GM12878 (cell line): ENCODE results near the gene ATN1. TPM values are rescaled to one million over a fixed set of nuclear protein-coding genes. Genes with fewer than 3 reads are reported as not detected.

ENCODE experiments used
- ATAC-seq: fragments of 200-7000 bp; cut with Tn5 transposase; 3 replicates; pipeline ENCODE4 v1.9.1; 2020; ENCODE audit warnings: mild to moderate bottlenecking, moderate library complexity
- BruUV-seq: library from RNA; stranded (reverse); fragments of 400-500 nt; replicated peaks from 2 replicates; lab custom pipeline; 2021; lab: Mats Ljungman, UMichigan
- CTCF ChIA-PET: fragments of 300-600 bp; sonication (Branson Sonifier 250); formaldehyde crosslinking; extraction: SDS; loops from one replicate; lab custom pipeline; 2021; ENCODE audit warnings: inconsistent platforms; lab: Yijun Ruan, JAX
- POLR2A ChIA-PET: fragments of 350-600 bp; formaldehyde crosslinking; extraction: SDS; loops from one replicate; lab custom pipeline; 2021; ENCODE audit warnings: inconsistent platforms; lab: Charles Lee
- RAD21 ChIA-PET: fragments of 300-600 bp; sonication (Branson Sonifier 250); formaldehyde crosslinking; loops from one replicate; lab custom pipeline; 2023; ENCODE audit warnings: antibody characterized with exemption; ENCODE audit not compliant: unreplicated experiment; lab: Charles Lee
- SMC1A ChIA-PET: fragments of 300-600 bp; sonication (Branson Sonifier 250); formaldehyde crosslinking; loops from one replicate; lab custom pipeline; 2023; ENCODE audit not compliant: unreplicated experiment, uncharacterized antibody; lab: Charles Lee
- DNase-seq: peaks from one replicate; pipeline ENCODE4 v3.0.0-alpha.2; 2011; ENCODE audit warnings: low read depth, low spot score
- FAIRE-seq: peaks from 3 replicates; lab custom pipeline; 2011; peaks lifted over from hg19 to GRCh38; lab: Jason Lieb, UNC
- H2AFZ ChIP-seq: 2 replicates; pipeline ENCODE4 v1.6.0; 2011; ENCODE audit warnings: low read depth, low read length, control low read depth; ENCODE audit not compliant: control insufficient read depth
- H3K27ac ChIP-seq: 2 replicates; pipeline ENCODE4 v1.5.1; 2011; ENCODE audit warnings: control low read depth; ENCODE audit not compliant: control insufficient read depth, insufficient read depth
- H3K27me3 ChIP-seq, 2 experiments: replicated peaks in 1 of 2; 2 replicates each; pipeline versions ENCODE4 v1.6.0 to v1.6.1; 2011; ENCODE audit warnings: low read length in 1 of 2; ENCODE audit not compliant: control insufficient read depth in 2 of 2, insufficient read depth in 2 of 2
- H3K36me3 ChIP-seq, 2 experiments: 2 replicates each; pipeline ENCODE4 v1.5.1; 2011; ENCODE audit warnings: low read length in 1 of 2; ENCODE audit not compliant: control insufficient read depth in 2 of 2, insufficient read depth in 2 of 2
- H3K4me1 ChIP-seq: 2 replicates; pipeline ENCODE4 v1.6.1; 2011; ENCODE audit warnings: mild to moderate bottlenecking, low read length, moderate library complexity, mixed read lengths; ENCODE audit not compliant: control insufficient read depth, insufficient read depth
- H3K4me2 ChIP-seq: 2 replicates; pipeline ENCODE4 v1.6.0; 2011; ENCODE audit warnings: control low read depth; ENCODE audit not compliant: control insufficient read depth, insufficient read depth
- H3K4me3 ChIP-seq: fragments of 200-600 bp; sonication (generic); 2 replicates; pipeline ENCODE4 v1.5.1; 2016
- H3K79me2 ChIP-seq: 2 replicates; pipeline ENCODE4 v1.6.0; 2011; ENCODE audit warnings: low read length; ENCODE audit not compliant: control insufficient read depth, insufficient read depth
- H3K9ac ChIP-seq: 2 replicates; pipeline ENCODE4 v1.8.0; 2011; ENCODE audit warnings: low read length, control low read depth, mixed read lengths; ENCODE audit not compliant: control insufficient read depth, insufficient read depth
- H3K9me3 ChIP-seq: replicated peaks from 3 replicates; pipeline ENCODE4 v1.5.1; 2011; ENCODE audit warnings: mild to moderate bottlenecking, low read length; ENCODE audit not compliant: control insufficient read depth, insufficient read depth
- H4K20me1 ChIP-seq: 2 replicates; pipeline ENCODE4 v1.6.0; 2011; ENCODE audit not compliant: control insufficient read depth, insufficient read depth
- CHD2 ChIP-seq: IDR thresholded peaks from 2 replicates; pipeline ENCODE4 v1.6.1; 2011; ENCODE audit warnings: low read depth, low read length, improper control_type of control experiment, borderline replicate concordance
- MXI1 ChIP-seq: fragments of 150-350 bp; IDR thresholded peaks from 2 replicates; pipeline ENCODE4 v1.6.1; 2011; ENCODE audit warnings: low read depth, mild to moderate bottlenecking, inconsistent platforms, low read length, improper control_type of control experiment
- USF1 ChIP-seq: IDR thresholded peaks from 2 replicates; pipeline ENCODE4 v1.6.1; 2011; ENCODE audit warnings: borderline replicate concordance, low read depth, mild to moderate bottlenecking, moderate library complexity, mixed read lengths, low read length; ENCODE audit not compliant: insufficient read depth; ENCODE audit errors: extremely low read length
- USF2 ChIP-seq: IDR thresholded peaks from 2 replicates; pipeline ENCODE4 v1.6.1; 2011; ENCODE audit warnings: low read depth, low read length, improper control_type of control experiment, borderline replicate concordance
- WGBS: methylation state at CpG from one replicate; pipeline ENCODE4 v1.1.6; 2016; ENCODE audit warnings: low lambda C conversion rate; ENCODE audit not compliant: insufficient replicate concordance, insufficient coverage; ENCODE audit errors: missing lambda C conversion rate; 5-methylcytosine and 5-hydroxymethylcytosine counted together
- in situ Hi-C: fragments of 300-500 bp; cut with MboI; formaldehyde crosslinking; loops from 9 replicates; pipeline ENCODE4 v1.14.3; 2018; ENCODE audit warnings: mixed read lengths
- intact Hi-C: fragments of 100-400 bp; cut with micrococcal nuclease; formaldehyde crosslinking; loops from one replicate; pipeline ENCODE4 v1.14.2; 2022; ENCODE audit not compliant: unreplicated experiment
- polyA plus RNA-seq, 11 experiments: library from polyadenylated mRNA; depleted of rRNA in 4 of 11; unstranded in 6 of 11; stranded (reverse) in 5 of 11; fragments of >200 nt; fragmentation: Nextera tagmentation in 4 of 11; fragmentation: Illumina TruSeq in 1 of 11; extraction: Ambion mirVana in 4 of 11; extraction: Trizol in 1 of 11; gene quantifications; 1 replicate in 1 of 11; 2 replicates in 10 of 11; pipeline versions ENCODE4 v1.2.1 to v1.2.3, GENCODE V29; 2011 to 2016; ENCODE audit warnings: inconsistent platforms in 2 of 11, missing spikeins in 2 of 11, low read depth in 1 of 11
- total RNA-seq, 4 experiments: library from RNA; depleted of rRNA in 3 of 4; stranded (reverse); fragments of >200 nt in 3 of 4; fragmentation: Illumina TruSeq in 1 of 4; extraction: Trizol in 1 of 4; gene quantifications; 2 replicates each; pipeline versions ENCODE4 v1.2.1 to v1.2.3, GENCODE V29; 2013 to 2021

The ATN1 gene
- total and polyA plus RNA-seq, 10 of the 15 experiments (the other 5 are each of a cell fraction or from before 2014, with no cell fraction given): 0.08 to 44.5 (median 5.0) TPM

- TF ChIP-seq USF1 (peak; percentile 72), USF2 (peak; percentile 34; the same call in 1 of the 2 replicates)
Measured at GRCh38 chr12:6923003-6923732, 4.6 kb upstream of the ATN1 start (continued).

- Histone ChIP-seq H2AFZ (no peak overlapping the region), H3K9ac (no peak overlapping the region), H4K20me1 (no peaks in the 10 kb centered on the region), H3K4me2 (peak overlapping the region; percentile 70; the same call in 1 of the 2 replicates), H3K4me1 (peaks cover 51% of the 10 kb centered on the region), H3K9me3 (no peaks in the 10 kb centered on the region), H3K27ac (no peak overlapping the region), H3K27me3 (no peaks in the 10 kb centered on the region), H3K79me2 (peaks cover 20% of the 10 kb centered on the region), H3K36me3 (peaks cover 0 to 8% of the 10 kb centered on the region in 2 experiments; a peak in 2 of 4 replicates), H3K4me3 (no peak overlapping the region)
- no TSS peak for BruUV-seq
- intact Hi-C loops (loop anchor here (2.0 to 5.0 kb wide), 4 partner anchors 15 to 188 kb away; partner anchors contain the start of gene C1R), in situ Hi-C loops (no loop called here)
- WGBS: 56% methylated on average over 6 of the region's 6 CpGs
- POLR2A ChIA-PET: interaction anchor here (0.6 to 4.8 kb wide), 6 partner anchors 9 to 54 kb away, joined by 3 to 28 read pairs (median 5); partner anchors contain the start of genes C12orf57 and RNU7-1
- RAD21 ChIA-PET: interaction anchor here (1.3 to 4.6 kb wide), 6 partner anchors 14 to 188 kb away, joined by 4 to 45 read pairs (median 11); partner anchors contain the start of genes C12orf57, RNU7-1 and SPSB2
- ATAC-seq (no peak), FAIRE-seq (no peak), DNase-seq (no peak)
- no peak for TF ChIP-seq CHD2
- 0 out of 2 replicates have a peak, but pooled peaks have one; percentile 23 for TF ChIP-seq MXI1
- SMC1A ChIA-PET: interaction anchor here (0.6 to 3.9 kb wide), 10 partner anchors 14 to 189 kb away, joined by 3 to 29 read pairs (median 5); partner anchors contain the start of genes C12orf57, LPCAT3 and RNU7-1
- CTCF ChIA-PET: interaction anchor here (0.6 to 6.2 kb wide), 27 partner anchors 8 to 796 kb away, joined by 3 to 111 read pairs (median 8); partner anchors contain the start of genes C12orf57, C1RL, ENO2 and LRRC23
Measured at GRCh38 chr12:6923851-6924250, 3.9 kb upstream of the ATN1 start.
